Common myeloid progenitor, CD34-positive (primary cell): ENCODE measurements around the gene SARDH.

Experiments
- CTCF ChIA-PET: fragments of 350-600 bp; sonication (Branson Sonifier 250); formaldehyde crosslinking; loops from one replicate; lab custom pipeline; 2021; ENCODE audit warnings: antibody characterized with exemption; lab: Charles Lee
- POLR2A ChIA-PET: fragments of 350-600 bp; sonication (Branson Sonifier 250); formaldehyde crosslinking; loops from one replicate; lab custom pipeline; 2021; ENCODE audit warnings: antibody characterized with exemption; lab: Charles Lee
- DNase-seq, 3 donors: peaks; one replicate each; pipeline versions ENCODE4 v3.0.0 to v3.0.0-alpha.2; 2013
- H3K27ac ChIP-seq, 2 experiments: 1 replicate in 1 of 2; 2 replicates in 1 of 2; pipeline ENCODE4 v1.7.0; 2013; ENCODE audit warnings: inconsistent platforms in 2 of 2, low read length in 2 of 2, mild to moderate bottlenecking in 2 of 2, low read depth in 1 of 2, moderate library complexity in 1 of 2; ENCODE audit not compliant: severe bottlenecking in 2 of 2, insufficient read depth in 1 of 2, poor library complexity in 1 of 2
- H3K27me3 ChIP-seq, 5 experiments: replicated peaks in 2 of 5; 1 replicate in 3 of 5; 2 replicates in 2 of 5; pipeline versions ENCODE4 v1.6.1 to v1.7.0; 2013; ENCODE audit warnings: low read length in 4 of 5, mild to moderate bottlenecking in 2 of 5, moderate library complexity in 2 of 5, inconsistent platforms in 1 of 5; ENCODE audit not compliant: insufficient read depth in 5 of 5, control insufficient read depth in 4 of 5
- H3K36me3 ChIP-seq, 4 experiments: 1 replicate in 2 of 4; 2 replicates in 2 of 4; pipeline versions ENCODE4 v1.6.1 to v1.7.0; 2013; ENCODE audit warnings: low read length in 3 of 4, control low read depth in 1 of 4, mild to moderate bottlenecking in 1 of 4; ENCODE audit not compliant: control insufficient read depth in 4 of 4, insufficient read depth in 4 of 4
- H3K4me1 ChIP-seq, 4 experiments: 1 replicate in 3 of 4; 2 replicates in 1 of 4; pipeline versions ENCODE4 v1.6.1 to v1.7.1; 2013; ENCODE audit warnings: low read length in 3 of 4, mild to moderate bottlenecking in 3 of 4, control low read depth in 1 of 4, inconsistent platforms in 1 of 4, moderate library complexity in 1 of 4; ENCODE audit not compliant: control insufficient read depth in 4 of 4, insufficient read depth in 4 of 4; ENCODE audit errors: control extremely low read depth in 1 of 4
- H3K4me3 ChIP-seq, 7 experiments: 1 replicate in 4 of 7; 2 replicates in 3 of 7; pipeline versions ENCODE4 v1.5.1 to v1.7.0; 2013; ENCODE audit warnings: mild to moderate bottlenecking in 7 of 7, low read length in 6 of 7, moderate library complexity in 6 of 7, inconsistent platforms in 2 of 7, low read depth in 2 of 7, control low read depth in 1 of 7; ENCODE audit not compliant: insufficient read depth in 4 of 7, control insufficient read depth in 1 of 7; ENCODE audit errors: extremely low read depth in 1 of 7
- H3K9me3 ChIP-seq, 5 experiments: 1 replicate in 4 of 5; 2 replicates in 1 of 5; pipeline versions ENCODE4 v1.6.1 to v1.7.1; 2013; ENCODE audit warnings: low read length in 4 of 5, mild to moderate bottlenecking in 2 of 5, inconsistent platforms in 1 of 5, low read depth in 1 of 5, moderate library complexity in 1 of 5; ENCODE audit not compliant: control insufficient read depth in 4 of 5, insufficient read depth in 2 of 5; ENCODE audit errors: control extremely low read depth in 1 of 5
- WGBS: methylation state at CpG from one replicate; pipeline ENCODE4 v1.1.5; 2013; ENCODE audit not compliant: insufficient coverage; 5-methylcytosine and 5-hydroxymethylcytosine counted together

The SARDH gene

GRCh38 chr9:133654736-133655657, 83.2 kb downstream of the SARDH start:
- H3K27me3 ChIP-seq: peaks cover 0 to 72% (median 39%) of the 10 kb centered on the region in 5 experiments
- ChIA-PET POLR2A (no interaction called here), CTCF (no interaction called here)
- H3K27ac ChIP-seq: no peak overlapping the region
- no peak overlapping the region for H3K4me3 ChIP-seq
- no peak for DNase-seq
- no peaks in the 10 kb centered on the region for H3K9me3 ChIP-seq
- WGBS: 63% methylated on average over 29 of the region's 38 CpGs
- H3K4me1 ChIP-seq: peaks cover 0 to 6% (median 3%) of the 10 kb centered on the region in 4 experiments
- H3K36me3 ChIP-seq: no peaks in the 10 kb centered on the region

- POLR2A ChIA-PET: no interaction called here
- 86% methylated on average over 8 of the region's 9 CpGs for WGBS
- H3K27me3 ChIP-seq: peaks cover 0 to 60% (median 29%) of the 10 kb centered on the region in 5 experiments
- H3K4me1 ChIP-seq: peaks cover 0 to 5% (median 2%) of the 10 kb centered on the region in 4 experiments
- H3K9me3 ChIP-seq: no peaks in the 10 kb centered on the region
- H3K4me3 ChIP-seq: no peak overlapping the region
- no peak overlapping the region for H3K27ac ChIP-seq
- no peak for DNase-seq
- CTCF ChIA-PET: no interaction called here
- H3K36me3 ChIP-seq: no peaks in the 10 kb centered on the region
These were observed 84.5 kb downstream of the SARDH start for GRCh38 chr9:133653638-133654037.

GRCh38 chr9:133650026-133650425, 88.1 kb downstream of the SARDH start:
- 96% methylated on average over 12 of the region's 12 CpGs for whole genome bisulfite sequencing
- ChIA-PET POLR2A (no interaction called here), CTCF (no interaction called here)
- H3K9me3 ChIP-seq: no peaks in the 10 kb centered on the region
- H3K4me1 ChIP-seq: peaks cover 0 to under 1% (median 0%) of the 10 kb centered on the region in 4 experiments
- H3K27me3 ChIP-seq: peaks cover 0 to 24% (median 3%) of the 10 kb centered on the region in 5 experiments
- DNase-seq: no peak
- no peak overlapping the region for H3K4me3 ChIP-seq
- no peak overlapping the region for H3K27ac ChIP-seq
- H3K36me3 ChIP-seq: no peaks in the 10 kb centered on the region

GRCh38 chr9:133649194-133649593, 89.0 kb downstream of the SARDH start:
- DNase-seq: no peak
- Histone ChIP-seq H3K4me1 (peaks cover 0 to 4% (median 0%) of the 10 kb centered on the region in 4 experiments), H3K36me3 (no peaks in the 10 kb centered on the region), H3K27ac (no peak overlapping the region), H3K9me3 (no peaks in the 10 kb centered on the region), H3K4me3 (no peak overlapping the region), H3K27me3 (peaks cover 0 to 16% (median 2%) of the 10 kb centered on the region in 5 experiments)
- ChIA-PET CTCF (no interaction called here), POLR2A (interaction anchor here (0.5 kb wide), 1 partner anchor 419 kb away, joined by 3 read pairs; no protein-coding TSS in a partner anchor)
- WGBS: 97% methylated on average over 6 of the region's 7 CpGs

GRCh38 chr9:133647765-133648469, 90.2 kb downstream of the SARDH start:
- H3K4me1 ChIP-seq: peaks cover 0 to 4% (median under 1%) of the 10 kb centered on the region in 4 experiments
- no peaks in the 10 kb centered on the region for H3K36me3 ChIP-seq
- POLR2A ChIA-PET: no interaction called here
- CTCF ChIA-PET: no interaction called here
- H3K27me3 ChIP-seq: peaks cover 0 to 7% (median 2%) of the 10 kb centered on the region in 5 experiments
- WGBS: 92% methylated on average over 19 of the region's 25 CpGs
- H3K9me3 ChIP-seq: no peaks in the 10 kb centered on the region
- DNase-seq: no peak
- no peak overlapping the region for H3K27ac ChIP-seq
- no peak overlapping the region for H3K4me3 ChIP-seq

GRCh38 chr9:133647148-133647547, 91.0 kb downstream of the SARDH start:
- ChIA-PET POLR2A (no interaction called here), CTCF (no interaction called here)
- WGBS: 92% methylated on average over 7 of the region's 7 CpGs
- no peak overlapping the region for H3K27ac ChIP-seq
- no peaks in the 10 kb centered on the region for H3K36me3 ChIP-seq
- peaks cover 0 to 4% (median 1%) of the 10 kb centered on the region in 4 experiments for H3K4me1 ChIP-seq
- no peaks in the 10 kb centered on the region for H3K9me3 ChIP-seq
- no peak for DNase-seq
- H3K4me3 ChIP-seq: no peak overlapping the region
- H3K27me3 ChIP-seq: peaks cover 0 to 7% (median 0%) of the 10 kb centered on the region in 5 experiments
